NCI-H2196 treated with DMSO at 0.1 percent for 48 hours (cell line): ENCODE results near the gene PWWP2B.
"Not testable (repeated sequence)": the region's sequence is repeated elsewhere in the genome, so short reads cannot be mapped to it uniquely, and the experiment has no call there.

ENCODE experiments used
- DNase-seq: peaks from one replicate; lab custom pipeline; 2025; ENCODE audit not compliant: unreplicated experiment; lab: John Stamatoyannopoulos, UW

Gene PWWP2B

DNA sequence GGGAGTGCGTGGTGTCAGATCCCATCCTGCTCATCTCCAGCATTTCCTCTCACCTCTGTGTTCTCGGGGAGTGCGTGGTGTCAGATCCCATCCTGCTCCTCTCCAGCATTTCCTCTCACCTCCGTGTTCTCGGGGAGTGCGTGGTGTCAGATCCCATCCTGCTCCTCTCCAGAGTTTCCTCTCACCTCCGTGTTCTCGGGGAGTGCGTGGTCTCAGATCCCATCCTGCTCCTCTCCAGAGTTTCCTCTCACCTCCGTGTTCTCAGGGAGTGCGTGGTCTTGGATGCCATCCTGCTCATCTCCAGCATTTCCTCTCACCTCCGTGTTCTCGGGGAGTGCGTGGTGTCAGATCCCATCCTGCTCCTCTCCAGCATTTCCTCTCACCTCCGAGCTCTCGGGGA lies 18.0 kb upstream of the PWWP2B start:
- not testable (repeated sequence) for DNase-seq

DNA sequence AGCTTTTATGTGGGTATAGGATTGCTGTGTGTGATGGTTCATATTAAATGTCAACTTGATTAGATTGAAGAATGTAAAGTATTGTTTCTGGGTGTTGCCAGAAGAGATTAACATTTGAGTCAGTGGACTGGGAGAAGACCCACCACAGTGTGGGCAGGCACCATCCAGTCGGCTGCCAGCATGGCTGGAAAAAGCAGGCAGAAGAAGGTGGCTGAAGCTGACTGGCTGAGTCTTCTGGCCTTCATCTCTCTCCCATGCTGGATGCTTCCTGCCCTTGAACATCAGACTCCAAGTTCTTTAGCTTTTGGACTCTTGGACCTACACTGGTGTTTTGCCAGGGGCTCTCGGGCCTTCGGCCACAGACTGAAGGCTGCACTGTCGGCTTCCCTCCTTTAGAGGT lies 16.0 kb upstream of the PWWP2B start:
- DNase-seq, result not testable (repeated sequence)

DNA sequence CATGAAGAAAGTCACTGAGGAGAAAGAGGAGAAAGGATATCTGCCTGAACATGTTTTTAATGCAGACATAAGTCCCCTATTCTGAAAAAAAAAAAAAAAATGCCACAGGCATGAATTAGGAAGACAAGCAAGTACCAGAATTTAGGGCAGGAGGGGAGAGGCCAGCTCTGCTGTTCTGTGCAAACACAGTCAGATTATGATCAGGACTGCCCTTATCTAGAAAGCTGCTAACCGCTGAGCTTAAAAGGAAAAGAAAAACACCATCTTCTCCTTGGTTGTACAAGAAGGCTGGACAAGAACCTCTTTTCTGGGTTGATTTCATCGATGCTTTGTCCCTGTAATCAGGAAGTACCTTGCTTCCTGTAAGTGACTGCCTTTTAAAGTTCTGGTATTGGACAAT lies 15.3 kb upstream of the PWWP2B start:
- no peak for DNase-seq

- no peak for DNase-seq
Observed at GRCh38 chr10:132382231-132382922, 14.6 kb upstream of the PWWP2B start.

GRCh38 chr10:132383101-132383500 lies 13.9 kb upstream of the PWWP2B start:
- no peak for DNase-seq

GRCh38 chr10:132383751-132384196 lies 13.2 kb upstream of the PWWP2B start:
- DNase-seq, result no peak

DNA sequence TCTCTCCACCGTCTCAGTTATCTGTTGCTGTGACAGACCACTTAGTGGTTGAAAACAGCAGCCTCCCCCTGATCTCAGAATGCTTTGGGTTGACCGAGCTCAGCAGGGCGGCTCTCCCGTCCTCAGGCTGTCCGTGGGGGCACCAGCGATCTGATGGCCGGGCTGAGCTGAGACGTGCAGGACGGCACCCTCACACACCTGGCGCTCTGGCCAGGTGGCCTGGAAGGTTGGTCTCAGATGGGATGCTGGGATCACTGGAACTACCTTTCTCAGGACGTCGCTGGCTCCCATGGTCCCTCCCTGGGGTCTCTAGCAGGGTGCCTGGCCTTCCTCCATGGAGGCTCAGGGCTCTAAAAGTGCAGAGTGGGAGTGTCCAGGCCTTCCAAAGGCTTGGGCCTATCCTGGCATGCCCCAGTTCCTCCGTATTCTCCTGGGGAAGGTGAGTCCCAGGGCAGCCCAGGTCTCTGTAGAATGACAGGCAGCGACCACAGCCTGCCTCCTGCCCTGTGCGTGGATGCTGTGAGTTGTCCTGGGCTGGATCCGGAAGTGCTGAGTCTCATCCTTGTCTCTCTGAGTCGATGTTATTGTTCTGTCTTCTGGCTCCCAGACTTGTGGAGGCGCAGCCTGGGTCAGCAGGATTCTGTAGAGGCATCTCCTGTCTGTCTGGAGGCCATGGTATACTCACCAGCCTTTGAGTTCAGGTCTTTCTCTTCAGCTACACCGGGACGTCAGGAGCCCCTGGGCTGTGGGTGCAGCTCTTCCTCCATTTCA lies 12.2 kb upstream of the PWWP2B start:
- no peak for DNase-seq

GRCh38 chr10:132385389-132385667 lies 11.7 kb upstream of the PWWP2B start:
- no peak for DNase-seq

DNA sequence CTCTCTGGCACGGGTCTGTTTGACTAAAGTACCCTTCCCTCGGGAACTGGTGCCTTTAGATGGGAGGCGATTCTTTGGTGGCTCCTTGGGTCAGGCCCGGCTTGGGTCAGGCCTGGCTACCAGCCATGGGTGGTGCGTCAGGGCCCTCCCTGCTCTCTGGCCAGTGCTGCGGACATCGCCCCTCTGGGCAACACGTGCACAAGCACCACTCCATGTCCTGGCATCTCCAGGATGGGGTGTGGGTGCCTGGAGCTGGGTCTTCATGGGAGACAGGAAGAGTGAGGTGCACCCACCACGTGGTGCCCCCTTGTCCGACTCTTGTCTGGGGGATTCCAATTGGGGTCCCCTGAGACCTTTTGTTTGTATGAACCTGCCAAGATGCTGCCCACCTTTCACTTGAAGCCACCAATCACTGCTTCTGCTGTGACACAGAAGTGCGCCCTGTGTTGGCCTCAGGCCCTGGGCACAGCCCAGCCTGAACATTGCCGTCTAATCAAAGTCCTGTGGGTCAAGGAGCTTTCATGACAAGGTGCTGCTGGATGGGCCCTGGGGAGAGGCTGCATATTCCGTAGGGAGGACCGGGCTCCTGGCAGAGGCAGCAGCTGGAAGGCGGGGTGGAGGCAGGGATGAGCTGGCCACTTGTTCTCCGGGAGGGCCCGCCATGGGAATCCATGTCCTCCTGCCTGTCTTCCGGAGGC lies 11.1 kb upstream of the PWWP2B start:
- DNase-seq, result no peak

GRCh38 chr10:132386419-132386831 lies 10.6 kb upstream of the PWWP2B start:
- DNase-seq, result no peak

DNA sequence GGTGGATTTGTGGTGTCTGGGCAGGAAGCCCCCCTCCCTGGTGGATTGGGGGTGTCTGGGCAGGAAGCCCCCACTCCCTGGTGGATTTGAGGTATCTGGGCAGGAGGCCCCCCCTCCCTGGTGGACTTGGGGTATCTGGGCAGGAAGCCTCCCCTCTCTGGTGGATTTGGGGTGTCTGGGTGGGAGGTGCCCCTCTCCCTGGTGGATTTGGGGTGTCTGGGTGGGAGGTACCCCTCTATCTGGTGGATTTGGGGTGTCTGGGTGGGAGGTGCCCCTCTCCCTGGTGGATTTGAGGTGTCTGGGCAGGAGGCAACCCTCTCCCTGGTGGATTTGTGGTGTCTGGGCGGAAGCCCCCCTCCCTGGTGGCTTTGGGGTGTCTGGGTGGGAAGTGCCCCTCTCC lies 10.1 kb upstream of the PWWP2B start:
- not testable (repeated sequence) for DNase-seq

GRCh38 chr10:132387764-132388210 lies 9.2 kb upstream of the PWWP2B start:
- no peak for DNase-seq

GRCh38 chr10:132388891-132389432 lies 8.0 kb upstream of the PWWP2B start:
- DNase-seq, result no peak

GRCh38 chr10:132389433-132390169 lies 7.4 kb upstream of the PWWP2B start:
- DNase-seq, result no peak

GRCh38 chr10:132390170-132390920 lies 6.7 kb upstream of the PWWP2B start:
- DNase-seq, result no peak

GRCh38 chr10:132390921-132391675 lies 5.9 kb upstream of the PWWP2B start:
- no peak for DNase-seq

DNA sequence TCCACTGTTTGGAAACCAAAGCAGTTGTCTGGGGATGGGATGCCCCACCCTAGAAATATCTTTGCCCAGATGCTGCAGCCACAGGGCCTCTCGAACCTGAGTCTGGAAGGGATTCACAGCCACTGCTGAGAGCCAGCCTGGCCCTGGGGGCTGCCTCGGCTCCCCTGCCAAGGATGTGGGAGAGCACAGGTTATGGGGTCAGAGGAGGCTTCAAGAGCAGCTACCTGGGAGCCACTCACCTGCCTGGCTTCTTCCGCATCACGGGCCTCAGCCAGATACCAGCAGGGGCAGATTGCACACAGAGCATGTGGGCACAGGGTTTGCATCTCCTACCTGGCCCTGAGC lies 5.4 kb upstream of the PWWP2B start:
- no peak for DNase-seq

DNA sequence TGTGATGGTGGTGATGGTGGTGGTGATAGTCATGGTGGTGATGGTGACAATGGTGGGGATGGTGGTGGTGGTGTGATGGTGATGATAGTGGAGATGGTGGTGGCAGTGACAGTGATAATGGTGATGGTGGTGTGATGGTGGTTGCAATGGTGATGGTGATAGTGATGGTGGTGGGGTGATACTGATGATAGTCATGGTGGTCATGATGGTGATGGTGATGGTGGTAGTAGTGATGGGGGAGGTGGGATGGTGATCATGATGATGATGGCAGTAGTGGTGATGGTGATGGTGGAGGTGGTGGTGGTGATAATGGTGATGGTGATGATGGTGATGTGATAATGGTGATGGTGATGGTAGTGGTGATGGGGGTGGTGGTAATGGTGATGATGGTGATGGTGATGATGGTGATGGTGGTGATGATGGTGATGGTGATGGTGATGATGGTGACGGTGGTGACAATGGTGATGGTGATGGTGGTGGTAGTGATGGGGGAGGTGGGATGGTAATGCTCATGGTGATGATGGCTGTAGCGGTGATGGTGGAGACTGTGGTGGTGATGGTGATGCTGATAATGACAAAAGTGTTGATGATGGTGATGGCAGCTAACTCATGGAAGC lies 4.7 kb upstream of the PWWP2B start:
- DNase-seq, result no peak
